Activated T-cell treated with anti-CD3 and anti-CD28 coated beads for 24 hours (primary cell): ENCODE results near the gene SND1.
A peak's percentile ranks its signal among the peaks of the same experiment; 100 is the strongest.

ENCODE experiments used
- DNase-seq: peaks from one replicate; pipeline ENCODE4 v3.0.0-alpha.2; 2020; ENCODE audit warnings: low read depth

SND1 gene

DNA sequence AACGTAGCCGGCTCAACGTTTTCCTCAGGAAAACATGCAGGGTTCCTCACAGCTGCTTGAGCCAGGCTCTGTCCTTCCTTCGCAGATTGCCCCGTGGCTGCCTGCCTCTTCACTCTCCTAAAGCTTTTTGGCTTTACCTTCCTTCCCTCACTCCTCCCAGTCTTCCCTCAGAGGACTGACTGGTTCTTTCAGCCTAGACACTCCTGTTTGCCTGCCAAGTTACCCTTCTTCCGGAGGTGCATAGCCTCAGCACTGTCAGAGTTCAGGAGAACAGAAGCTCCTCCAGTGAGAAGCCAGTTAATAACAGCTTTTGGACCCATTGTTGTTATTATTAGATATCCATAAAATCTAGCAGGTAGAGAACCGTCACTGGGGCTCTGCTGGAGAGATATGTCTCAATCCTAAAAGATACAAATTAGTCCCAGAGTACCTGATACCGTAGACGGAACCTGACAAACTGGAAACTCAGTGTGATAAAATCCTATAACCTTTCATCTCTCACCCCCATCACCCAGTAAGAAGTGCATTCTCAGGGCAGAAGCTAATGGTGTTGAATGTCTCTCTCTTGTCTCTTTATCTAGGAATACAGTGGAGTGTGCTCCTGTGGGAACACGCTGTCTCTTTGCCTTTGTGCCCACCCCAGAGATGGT lies 79.6 kb downstream of the SND1 start:
- no peak for DNase-seq

DNA sequence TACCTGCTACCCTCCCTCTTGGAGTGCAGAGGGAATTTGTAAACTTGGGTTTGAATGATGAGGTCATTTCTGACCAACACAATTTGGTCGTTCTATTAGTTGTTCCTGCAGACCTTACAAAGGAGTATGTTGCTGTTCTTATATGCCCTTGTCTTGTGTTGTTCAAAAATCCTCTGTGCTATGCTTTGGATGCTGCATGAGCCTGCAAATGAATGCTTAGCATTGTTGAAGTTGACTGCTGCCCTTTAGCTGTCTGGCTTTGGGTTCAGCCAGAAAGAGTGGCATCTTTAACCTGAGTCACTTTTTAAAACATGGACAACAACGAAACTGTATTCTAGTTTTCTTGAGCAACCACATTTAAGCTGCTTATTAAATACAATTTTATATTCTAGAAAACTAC lies 80.3 kb downstream of the SND1 start:
- DNase-seq = no peak

DNA sequence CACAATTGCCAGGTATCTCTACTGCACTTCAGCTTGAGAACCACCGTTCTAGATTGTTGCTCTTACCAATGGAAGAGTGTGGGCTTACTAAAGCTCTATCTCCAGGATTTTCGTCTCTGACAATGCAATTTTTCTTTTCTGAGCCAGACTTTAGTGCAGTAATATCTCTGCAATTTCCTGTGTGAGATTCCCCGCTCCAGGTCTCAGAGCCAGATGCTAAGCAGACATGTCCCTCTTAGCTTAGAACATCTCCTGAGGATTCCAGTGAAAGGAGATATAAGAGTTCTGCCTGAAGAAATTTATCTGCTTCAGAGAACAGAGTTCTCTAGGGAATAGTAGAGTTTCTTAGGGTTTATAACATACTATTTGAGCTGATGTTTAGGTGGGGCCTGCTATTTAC lies 82.0 kb downstream of the SND1 start:
- DNase-seq = no peak

DNA sequence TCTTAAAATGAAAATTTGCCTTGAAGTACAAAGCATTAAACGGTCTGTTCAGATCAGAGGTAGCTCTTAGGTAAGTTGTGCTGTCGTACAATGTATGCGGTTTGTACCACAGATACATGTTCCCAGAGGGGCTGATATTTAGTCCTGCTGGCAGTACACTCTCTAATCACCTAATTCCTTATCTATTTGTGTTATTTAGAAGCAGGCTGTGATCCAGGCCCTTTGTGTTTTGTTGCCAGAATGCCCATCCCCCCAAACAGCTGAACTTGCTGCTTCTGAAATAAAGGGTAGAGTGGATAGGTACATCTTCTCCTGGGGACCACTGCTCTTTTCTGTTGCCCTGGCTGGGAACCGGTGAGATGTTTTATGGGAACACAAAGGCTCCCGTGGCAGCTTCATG lies 84.5 kb downstream of the SND1 start:
- DNase-seq = no peak

DNA sequence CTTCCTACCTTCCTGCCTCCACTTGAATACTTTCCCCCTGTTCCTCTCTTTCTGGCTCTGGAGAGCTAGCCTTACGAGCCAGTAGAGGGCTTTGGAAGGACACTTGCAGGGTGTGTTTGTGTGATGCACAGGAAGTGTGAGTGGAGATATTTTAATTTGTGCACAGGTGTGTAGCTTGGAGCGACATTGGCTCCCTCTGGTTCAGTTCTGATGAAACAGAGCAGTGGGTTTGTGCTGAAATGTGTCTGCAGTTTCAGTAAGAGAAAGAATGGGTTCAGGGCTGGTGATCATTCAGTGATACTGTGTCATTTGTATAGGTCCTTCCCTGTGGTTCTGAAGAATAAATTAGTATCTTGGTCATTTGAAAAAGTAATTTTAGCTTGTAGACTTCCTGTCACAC lies 86.9 kb downstream of the SND1 start:
- DNase-seq = no peak

DNA sequence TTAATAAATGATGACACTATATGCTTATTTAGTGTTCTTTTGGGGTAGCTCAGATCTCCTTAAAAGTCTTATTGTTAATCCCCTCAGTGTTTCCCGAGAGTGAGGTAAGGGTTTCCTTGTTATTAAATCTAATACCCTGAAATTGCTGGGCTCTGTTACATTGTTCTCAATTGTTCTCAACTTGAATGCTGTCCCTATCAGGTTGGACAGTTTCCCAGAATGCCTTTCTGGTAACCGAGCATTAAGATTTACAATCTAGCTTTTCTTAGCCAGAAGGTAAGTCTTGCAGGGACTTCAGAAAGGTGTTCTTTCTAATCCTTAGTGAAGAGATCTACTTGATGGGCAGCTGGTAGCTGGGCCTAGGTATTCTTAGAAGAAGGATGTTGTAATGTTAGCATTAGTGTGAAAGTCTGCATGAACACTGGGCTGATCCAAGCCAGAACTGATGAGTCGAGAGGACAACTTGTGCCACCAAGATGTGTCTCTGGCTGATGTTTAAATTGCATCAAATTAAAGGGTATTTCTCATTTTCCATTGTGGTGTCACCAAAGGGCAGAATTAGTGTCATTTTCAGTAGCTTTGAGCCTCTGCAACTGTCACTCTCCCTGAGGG lies 89.9 kb downstream of the SND1 start:
- DNase-seq = no peak

DNA sequence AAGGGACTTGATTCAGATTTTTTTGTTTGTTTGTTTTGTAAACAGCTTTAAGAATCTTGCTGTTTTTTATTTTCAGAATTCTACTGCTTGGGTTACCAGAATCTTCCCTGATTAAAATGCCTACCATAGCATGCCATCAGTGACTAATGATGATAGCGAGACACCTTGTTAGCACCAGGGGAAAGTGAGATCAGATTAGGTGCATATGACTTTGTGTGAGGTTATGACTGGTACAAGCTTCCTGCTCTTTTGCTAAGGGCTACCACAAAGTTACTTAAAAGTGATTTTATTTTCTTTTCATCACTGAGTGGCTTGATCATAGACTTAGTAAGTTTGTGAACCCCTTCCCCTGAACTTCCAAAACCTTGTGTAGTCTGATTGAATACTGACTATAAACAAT lies 93.5 kb downstream of the SND1 start:
- peak; percentile 2 for DNase-seq

DNA sequence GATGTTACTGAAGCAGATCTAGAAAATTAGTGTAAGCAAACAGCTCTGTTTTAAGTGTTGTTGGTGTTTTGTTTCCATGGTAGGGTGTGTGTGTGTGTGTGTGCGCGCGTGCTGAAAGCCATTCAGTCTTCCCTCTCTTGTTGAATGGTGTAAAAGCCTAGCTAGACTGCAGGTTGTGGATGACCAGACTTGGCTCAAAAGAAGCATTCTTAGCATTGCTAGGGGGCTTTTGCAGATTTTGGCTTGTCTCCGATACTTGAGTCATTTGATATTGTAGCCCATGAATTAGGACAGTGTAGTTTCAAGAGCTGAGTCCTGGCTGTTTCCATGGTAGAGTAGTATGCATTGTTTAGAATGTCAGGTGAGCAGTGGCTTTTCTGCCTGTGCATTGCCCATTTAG lies 99.1 kb downstream of the SND1 start:
- no peak for DNase-seq

DNA sequence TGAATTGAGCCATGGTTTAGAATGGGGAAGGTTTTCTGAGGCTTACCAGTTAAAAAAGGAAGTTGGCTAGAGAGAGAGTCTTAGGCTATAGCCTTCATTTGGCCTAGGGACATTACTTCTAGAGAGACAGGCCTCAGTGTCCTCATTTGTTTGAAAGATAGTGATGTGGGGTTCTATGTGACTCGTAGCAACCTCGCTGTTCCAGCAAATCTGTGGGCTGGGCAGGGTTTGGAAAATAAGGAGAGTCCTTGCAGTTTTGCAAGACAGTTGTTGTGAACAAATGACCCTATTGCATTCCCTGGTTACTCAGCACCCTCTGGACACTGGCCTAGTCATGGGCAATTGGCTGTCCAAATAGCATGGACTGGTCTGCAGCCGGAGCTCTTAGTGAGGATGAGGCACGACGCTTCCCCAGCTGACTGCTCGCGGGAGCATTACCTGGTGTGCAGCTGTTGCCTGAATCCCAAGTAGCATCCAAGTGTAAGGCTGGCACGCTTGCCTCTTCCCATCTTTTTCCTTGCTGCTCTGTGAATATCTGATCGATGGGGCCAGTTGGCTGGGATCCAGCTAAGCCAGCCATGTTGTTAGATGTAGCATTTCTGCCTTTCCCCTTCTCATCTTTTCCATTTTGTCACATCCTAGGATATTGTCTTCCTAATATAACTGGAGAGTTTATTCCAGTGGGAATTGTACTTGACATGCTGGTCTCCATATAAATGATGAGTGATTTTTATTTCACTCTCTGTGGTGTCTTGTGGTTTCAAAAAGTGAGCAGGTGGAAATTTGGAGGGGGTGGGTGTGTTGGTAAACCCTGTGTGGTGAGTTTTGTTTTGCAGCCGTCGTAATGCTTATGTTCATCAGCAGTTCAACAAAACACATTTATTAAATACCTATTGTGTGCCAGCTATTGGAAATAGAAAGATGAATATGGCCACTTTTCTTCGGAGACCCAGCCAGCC lies 99.8 kb downstream of the SND1 start:
- no peak for DNase-seq

DNA sequence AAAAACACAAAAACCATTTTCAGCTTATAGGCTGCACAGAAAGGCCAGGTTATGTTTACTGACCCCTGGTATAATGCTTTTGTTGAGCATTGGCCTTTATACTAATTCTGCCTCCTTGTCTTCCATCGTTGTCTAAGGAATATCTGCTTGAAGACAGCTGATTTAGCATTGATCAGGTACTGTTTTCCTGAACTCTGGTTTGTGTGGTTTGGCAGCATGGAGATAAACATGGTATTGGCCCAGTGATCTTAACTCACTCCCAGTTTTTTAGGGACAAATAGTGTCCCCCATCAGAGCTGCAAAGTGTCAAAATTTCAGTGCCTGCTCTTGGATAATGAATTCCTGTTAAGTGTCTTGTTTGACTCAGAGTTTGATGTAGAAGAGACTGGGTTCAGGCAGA lies 100.8 kb downstream of the SND1 start:
- no peak for DNase-seq

DNA sequence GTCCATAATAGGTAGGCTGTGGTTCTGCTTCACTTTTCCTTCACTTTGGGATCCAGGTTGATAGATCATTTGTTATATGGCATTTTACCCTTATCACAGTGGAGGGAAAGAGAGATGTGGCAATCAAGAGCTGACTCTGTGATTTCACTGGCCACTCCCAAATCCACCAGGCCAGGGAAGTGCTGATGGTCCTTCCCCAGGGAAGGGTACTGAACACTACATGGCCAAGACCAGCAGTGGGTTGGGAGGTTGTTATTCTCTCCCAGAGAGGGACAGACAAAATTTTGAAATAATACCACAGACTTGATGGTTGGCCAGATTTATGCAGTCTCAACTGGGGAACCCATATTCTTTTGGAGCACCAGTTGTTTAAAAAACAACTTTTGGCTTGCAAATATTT lies 102.5 kb downstream of the SND1 start:
- no peak for DNase-seq

DNA sequence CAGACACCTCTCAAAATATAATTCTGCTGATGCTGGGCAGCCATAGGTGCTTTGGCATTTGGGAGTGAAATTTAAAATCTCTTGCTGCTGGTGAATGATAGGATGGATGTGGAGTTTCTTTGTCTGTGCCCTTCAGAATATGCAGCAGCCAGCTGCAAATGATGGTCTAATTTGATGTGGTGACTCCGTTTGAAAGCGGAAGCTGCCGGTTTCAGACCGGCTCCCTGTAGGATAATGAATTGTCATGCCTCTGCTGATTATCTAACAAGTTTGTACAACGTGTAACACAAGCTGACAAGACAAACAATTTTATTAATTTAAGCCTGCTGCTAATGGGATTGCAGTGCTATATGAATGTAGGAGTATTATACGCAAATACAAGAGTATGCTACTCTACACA lies 103.5 kb downstream of the SND1 start:
- DNase-seq = no peak

DNA sequence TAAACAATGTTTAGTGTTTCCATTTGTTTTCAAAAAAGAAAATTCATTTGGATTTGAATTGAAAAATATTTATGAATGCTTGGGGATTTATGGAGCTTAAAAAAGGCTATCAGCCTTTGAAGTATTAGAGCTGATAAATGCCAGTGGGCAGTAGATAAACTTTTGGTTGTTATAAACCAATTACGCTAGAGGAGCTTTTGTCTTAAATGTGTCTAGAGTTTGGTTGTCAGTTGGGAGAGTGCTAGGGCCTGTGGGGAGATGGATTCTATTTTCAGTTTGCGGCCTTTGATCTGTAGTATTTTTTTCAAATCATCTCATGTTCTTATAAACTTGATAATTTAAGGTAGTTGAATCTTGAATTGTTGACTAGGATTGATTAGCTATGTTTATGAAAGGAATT lies 104.0 kb downstream of the SND1 start:
- DNase-seq = no peak

DNA sequence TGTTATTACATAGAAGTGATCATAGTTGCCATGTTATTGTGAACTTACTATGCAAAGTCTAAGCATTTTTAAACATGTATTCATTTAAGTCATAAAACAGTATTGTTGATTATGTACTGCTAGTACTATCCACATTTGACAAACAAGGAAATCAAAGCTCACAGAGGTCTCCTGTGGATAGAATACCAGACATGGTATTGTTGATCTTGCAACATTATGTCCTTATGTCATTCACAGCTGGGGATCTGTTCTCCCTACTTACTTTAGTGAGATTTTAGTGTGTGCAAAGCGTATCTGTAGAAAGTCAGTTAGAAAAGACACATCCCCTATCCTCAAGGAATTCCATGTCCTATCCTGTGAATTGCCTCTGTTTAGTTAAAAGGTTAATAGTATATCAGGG lies 106.1 kb downstream of the SND1 start:
- DNase-seq = no peak

DNA sequence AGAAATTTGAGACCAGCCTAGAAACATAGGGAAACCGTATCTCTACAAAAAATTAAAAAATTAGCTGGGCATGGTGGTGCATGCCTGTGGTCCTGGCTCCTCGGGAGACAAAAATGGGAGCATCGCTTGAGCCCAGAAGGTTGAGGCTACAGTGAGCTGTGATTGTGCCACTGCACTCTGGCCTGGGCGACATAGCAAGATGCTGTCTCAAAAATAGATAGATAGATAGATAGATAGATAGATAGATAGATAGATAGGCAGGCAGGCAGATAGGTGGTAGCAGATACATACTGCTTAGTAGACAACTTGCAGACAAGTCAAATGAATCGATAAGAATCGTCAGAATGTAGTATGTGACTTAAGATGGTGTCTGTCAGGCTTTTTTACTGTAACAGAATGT lies 106.9 kb downstream of the SND1 start:
- DNase-seq = no peak

DNA sequence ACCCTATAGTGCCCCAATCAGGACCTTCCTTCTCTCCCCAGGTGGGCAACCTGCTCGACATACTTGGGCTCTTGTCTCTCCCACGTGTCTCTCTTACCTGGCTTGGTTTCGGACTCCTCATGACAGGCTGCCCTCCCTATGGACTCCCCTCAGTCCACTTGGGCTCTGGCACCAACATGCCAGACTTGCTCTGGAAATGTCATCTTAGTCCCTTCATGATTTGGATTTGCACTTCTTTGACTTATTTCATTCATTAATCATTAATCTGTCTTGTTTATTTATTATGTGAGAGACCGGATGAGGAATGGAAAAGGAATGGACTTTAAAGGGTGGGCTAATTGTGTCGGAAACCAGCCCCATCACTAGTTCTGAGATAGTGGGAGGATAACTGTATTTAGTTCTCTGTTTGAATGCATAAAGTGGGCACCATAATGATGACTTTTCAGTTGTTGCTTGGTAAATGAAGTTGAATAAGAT lies 108.0 kb downstream of the SND1 start:
- DNase-seq = no peak

DNA sequence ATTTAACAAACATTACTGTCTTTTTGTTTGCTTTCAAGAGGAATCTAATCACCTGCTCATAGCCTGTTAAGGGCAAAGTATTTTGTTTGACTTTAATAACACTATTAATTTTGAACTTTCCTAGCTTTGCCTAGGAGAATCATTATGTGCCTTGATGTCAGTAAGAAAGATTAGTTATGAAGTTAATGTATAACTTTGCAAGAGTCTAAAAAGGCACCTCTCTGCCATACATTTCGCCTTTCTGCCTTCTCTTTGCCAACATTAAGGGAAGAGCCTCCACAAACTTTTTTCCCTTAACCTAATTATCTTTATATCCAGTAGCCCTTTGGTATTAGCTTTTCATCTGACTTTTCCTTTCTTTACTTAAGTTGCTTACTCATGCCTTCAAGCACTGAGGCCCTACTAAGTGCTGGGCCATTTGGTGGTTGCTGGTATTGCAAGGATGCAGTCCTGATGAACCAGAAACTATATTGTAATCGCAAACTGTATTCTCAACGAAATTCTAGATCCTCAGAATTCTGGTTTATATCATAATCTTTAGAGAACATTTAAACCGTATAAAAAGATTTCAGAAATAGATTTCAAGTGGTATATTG lies 108.5 kb downstream of the SND1 start:
- no peak for DNase-seq

DNA sequence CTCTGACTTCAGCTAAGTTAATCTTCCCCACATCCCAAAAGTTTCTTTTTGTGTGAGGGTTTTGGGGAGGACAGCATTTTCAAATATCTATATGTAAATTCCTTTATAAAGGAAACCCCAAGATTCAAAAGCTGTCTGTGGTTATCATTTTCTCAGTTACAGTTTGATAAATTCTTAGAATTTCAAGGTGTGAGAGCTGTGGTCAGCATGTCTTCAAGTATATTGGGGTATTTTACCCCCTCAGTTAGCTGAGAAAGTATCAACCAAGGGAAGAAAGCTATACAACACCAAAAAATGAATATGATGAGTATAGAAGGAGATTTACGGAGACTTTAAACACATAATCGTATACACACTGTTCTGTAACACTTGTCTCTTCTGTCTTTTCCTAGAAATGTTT lies 109.2 kb downstream of the SND1 start:
- no peak for DNase-seq

DNA sequence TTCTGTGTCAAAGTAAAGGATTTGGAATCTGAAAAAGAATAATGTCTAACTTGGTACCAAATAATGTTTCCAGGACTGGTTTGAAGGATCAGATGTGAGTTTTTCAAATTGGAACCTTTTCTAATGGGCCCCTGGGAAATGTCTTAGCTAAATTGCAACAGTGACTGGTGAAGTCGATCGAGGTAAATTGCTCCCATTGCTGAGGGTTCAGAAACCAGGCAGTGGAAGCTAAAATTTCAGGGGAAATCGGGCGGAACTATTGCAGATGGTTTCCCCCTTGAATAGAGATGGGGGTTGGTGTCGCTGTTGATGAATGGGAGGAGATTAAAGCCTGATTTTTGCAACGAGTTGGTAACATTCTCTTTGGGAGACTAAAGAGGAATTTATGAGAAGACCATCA lies 112.7 kb downstream of the SND1 start:
- DNase-seq = no peak

DNA sequence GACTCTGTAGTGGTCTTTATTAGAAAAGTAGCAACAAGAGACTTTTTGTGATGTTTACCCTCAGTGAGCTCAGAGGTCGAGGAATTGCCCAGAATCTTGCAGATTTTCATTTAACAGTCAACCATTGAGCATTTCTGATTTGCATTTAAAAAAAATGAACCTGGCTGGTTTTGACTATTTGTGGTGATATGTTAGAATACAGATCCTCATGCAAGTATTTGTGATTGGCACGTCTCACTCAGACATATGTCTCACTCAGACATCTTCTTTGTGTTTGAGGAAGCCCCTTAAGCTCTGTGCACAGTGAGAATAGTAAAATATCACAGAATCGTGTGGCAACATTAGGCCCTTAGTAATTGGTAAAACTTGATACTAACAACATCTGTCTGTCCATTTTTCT lies 113.2 kb downstream of the SND1 start:
- DNase-seq = no peak

DNA sequence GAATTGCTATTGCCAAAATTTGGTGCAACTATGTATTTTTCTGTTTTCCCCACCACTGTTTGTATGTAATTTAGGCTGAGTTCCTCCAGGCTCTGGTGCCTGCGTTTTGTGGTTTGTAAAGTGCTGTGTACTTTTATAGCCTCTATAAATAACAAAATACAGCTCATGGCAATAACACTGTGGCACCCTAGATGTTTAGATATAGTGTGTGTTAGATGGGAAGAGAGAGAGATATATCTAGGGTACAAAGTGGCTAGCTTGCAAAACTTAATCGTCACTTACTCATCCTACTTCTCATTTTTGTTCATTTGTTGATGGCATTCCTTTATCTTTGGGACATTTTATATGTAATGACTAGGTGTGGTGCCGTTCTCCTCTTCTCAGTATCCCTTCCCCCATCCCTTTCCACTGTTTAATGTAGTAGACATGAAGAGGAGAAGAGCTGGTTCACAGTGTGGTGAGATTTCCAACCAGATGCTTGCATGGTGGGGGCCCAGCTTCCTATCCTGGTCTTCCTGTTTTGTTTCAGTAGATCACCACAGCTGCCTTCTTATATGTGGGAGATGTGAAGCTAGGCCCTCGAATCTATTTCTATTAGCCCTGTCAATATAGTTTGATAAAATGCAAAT lies 115.0 kb downstream of the SND1 start:
- no peak for DNase-seq

DNA sequence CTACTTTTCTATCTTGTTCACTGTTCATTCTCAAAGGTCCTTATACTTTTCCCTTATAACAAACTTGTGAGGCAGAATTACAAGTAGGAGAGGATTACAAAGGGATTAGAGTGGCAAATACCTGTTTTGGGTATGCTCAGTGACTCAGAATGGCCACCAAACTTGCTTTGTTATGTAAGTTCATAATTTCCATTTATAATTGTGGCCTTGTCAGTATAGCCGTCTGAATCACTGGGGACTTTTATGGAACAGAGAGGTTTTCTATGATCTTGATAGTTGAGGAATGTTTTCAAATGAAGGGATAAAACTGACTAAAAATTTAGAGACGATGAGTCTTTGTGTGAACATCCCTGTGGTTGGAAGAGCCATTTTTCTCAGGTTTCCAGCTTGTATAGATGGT lies 116.2 kb downstream of the SND1 start:
- DNase-seq = no peak
